ENCODE results near the gene LSM7. TPM values are rescaled to one million over a fixed set of nuclear protein-coding genes. Genes with fewer than 3 reads are reported as not detected.

The LSM7 gene
- total RNA-seq, 6 donors from 2014 or later = 58.6 to 127 (median 89.8) TPM

DNA sequence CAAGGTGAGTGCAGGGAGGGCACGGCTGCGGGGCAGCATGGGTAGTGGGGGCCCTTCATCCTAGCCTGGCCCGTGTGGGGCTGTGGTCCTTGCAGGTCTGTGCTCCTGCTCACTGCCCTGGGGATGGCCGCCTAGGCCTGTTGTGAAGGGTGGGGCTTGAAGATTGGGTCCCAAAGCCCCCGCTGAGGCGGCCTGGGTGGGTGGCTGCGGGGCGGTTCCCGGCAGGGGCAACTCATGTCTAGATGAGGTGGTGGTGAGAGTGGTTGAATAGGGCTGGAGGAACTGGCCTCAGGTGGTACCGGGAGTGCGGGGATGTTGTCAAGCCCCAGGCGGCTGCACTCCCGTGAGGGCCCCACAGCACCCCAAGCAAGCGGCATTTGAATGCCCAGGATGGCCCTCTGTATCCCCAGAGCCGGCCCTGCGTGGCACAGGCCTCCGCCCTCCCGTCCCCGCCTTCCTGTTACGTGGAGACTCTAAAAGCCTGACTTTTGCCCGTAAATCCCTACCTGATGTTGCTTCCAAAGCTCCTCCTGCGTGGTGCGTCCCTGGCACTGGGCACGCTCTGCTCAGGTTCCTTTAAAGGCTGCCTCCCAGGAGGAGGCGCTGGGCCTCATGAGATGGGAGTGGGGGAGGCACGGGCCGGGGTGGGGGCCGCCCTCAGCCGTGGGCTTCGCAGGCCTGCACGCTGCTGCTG, 15.1 kb upstream of the LSM7 start:
- ATAC-seq (ENCODE audit: low FRiP score in 2 of 2) (no peak), DNase-seq (peak in 1 of 2 donors; percentile 74)
- Histone ChIP-seq H3K27ac (no peak overlapping the region), H3K4me1 (peaks cover 0 to 3% (median 0%) of the 10 kb centered on the region in 4 donors), H3K27me3 (no peaks in the 10 kb centered on the region), H3K9me3 (no peaks in the 10 kb centered on the region), H3K4me3 (no peak overlapping the region), H3K36me3 (peaks cover 0 to 61% (median 32%) of the 10 kb centered on the region in 4 donors)
- TF ChIP-seq CTCF (IDR thresholded peaks at IDR 0.05) (no peak), POLR2AphosphoS5 (IDR thresholded peaks at IDR 0.05) (no peak), POLR2A (IDR thresholded peaks at IDR 0.05) (no peak), EP300 (IDR thresholded peaks at IDR 0.05) (no peak)
- WGBS, 2 donors = 97 to 99% methylated on average over 22 to 25 of the region's 31 CpGs

DNA sequence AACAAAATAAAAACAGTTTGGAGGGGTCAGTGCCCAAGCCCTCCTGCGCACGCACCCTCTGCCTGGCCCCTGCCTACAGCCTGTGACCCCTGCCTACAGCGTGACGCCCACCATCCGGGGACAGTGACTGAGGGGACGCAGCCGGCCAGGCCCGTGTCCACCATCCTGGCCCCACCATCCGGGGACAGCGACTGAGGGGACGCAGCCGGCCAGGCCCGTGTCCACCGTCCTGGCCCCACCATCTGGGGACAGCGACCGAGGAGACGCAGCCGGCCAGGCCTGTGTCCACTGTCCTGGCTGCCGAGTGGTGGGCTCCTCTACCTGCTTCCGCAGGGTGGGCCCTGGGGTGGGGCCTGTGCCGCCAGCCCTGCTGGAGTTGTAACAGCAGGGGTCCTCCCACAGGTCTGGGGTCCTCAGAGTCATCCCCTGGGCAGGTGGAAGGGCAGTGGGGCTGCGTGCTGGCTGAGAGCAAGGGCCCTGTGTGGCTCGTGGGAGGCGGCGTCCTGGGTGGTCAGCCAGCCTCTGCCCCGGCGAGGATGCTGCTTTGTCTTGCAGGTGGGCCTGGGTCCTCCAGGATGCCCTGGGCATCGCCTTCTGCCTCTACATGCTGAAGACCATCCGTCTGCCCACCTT, 14.4 kb upstream of the LSM7 start:
- H3K27ac ChIP-seq = no peak overlapping the region
- no peaks in the 10 kb centered on the region for H3K27me3 ChIP-seq
- TF ChIP-seq CTCF (IDR thresholded peaks at IDR 0.05) (no peak), POLR2A (IDR thresholded peaks at IDR 0.05) (no peak), EP300 (IDR thresholded peaks at IDR 0.05) (no peak), POLR2AphosphoS5 (IDR thresholded peaks at IDR 0.05) (no peak)
- ATAC-seq (ENCODE audit: low FRiP score in 2 of 2) (no peak), DNase-seq (peak in 1 of 2 donors; percentile 67)
- no peaks in the 10 kb centered on the region for H3K9me3 ChIP-seq
- 95 to 99% methylated on average over 18 to 25 of the region's 29 CpGs for whole genome bisulfite sequencing, 2 donors
- H3K4me3 ChIP-seq = no peak overlapping the region
- H3K4me1 ChIP-seq = peaks cover 0 to 3% (median 0%) of the 10 kb centered on the region in 4 donors
- H3K36me3 ChIP-seq = peaks cover 0 to 60% (median 35%) of the 10 kb centered on the region in 4 donors

DNA sequence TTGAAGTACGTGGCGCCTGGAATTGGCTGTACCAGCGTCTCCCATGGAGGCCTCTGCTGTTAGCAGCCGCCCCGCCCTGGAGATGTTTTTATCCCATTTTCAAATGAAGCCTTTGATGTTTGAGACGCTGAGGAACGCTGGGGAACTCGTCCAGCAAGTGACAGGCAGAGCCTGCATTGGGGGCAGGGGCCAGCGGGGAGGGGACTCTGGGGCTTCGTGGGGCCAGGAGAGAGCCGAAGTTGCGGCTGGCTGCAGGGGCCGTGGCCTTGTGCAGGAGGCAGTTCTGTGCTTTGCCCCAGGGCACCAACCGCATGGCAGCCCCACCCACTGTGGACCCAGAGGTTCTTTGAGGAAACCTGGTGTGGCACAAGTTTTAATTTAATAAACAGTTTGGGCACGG, 13.6 kb upstream of the LSM7 start:
- no peaks in the 10 kb centered on the region for H3K9me3 ChIP-seq
- 80 to 82% methylated on average over 14 to 15 of the region's 15 CpGs for WGBS, 2 donors
- H3K36me3 ChIP-seq = peaks cover 0 to 64% (median 37%) of the 10 kb centered on the region in 4 donors
- no peaks in the 10 kb centered on the region for H3K27me3 ChIP-seq
- peaks cover 0 to 3% (median 0%) of the 10 kb centered on the region in 4 donors for H3K4me1 ChIP-seq
- no peak overlapping the region for H3K27ac ChIP-seq
- DNase-seq (peak in 1 of 2 donors; percentile 64), ATAC-seq (ENCODE audit: low FRiP score in 2 of 2) (no peak)
- TF ChIP-seq POLR2AphosphoS5 (IDR thresholded peaks at IDR 0.05) = no peak
- TF ChIP-seq CTCF (IDR thresholded peaks at IDR 0.05) = no peak
- no peak for TF ChIP-seq POLR2A (IDR thresholded peaks at IDR 0.05)
- TF ChIP-seq EP300 (IDR thresholded peaks at IDR 0.05) = no peak
- H3K4me3 ChIP-seq = no peak overlapping the region

DNA sequence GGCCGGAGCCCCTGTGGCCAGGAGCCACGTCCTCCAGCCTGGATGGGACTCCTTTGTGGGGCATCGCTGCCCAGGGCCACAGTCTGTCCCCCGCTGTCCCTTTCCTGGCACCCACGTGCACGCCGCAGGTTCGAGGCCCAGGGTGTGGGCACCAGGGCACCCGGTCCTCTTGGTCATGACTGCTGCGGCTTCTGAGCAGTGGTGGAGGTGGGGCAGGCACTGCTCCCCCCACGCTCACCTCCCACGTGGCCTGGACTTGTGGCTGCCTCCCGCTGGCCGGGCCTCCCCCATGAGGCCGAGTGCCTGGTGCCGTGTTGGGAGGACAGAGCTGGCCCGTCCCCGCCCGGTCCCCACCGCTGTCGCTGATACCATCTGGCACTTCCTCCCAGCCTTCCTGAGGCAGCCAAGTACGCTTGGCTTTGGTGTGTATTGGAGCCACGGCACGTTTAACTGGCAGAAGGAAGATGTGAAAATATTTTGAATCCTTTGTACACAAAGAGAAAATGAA, 12.9 kb upstream of the LSM7 start:
- DNase-seq = no peak
- no peak for ATAC-seq (ENCODE audit: low FRiP score in 2 of 2)
- TF ChIP-seq POLR2AphosphoS5 (IDR thresholded peaks at IDR 0.05) (no peak), CTCF (IDR thresholded peaks at IDR 0.05) (no peak), EP300 (IDR thresholded peaks at IDR 0.05) (no peak), POLR2A (IDR thresholded peaks at IDR 0.05) (no peak)
- Histone ChIP-seq H3K27me3 (no peaks in the 10 kb centered on the region), H3K9me3 (no peaks in the 10 kb centered on the region), H3K4me1 (peaks cover 0 to 3% (median 0%) of the 10 kb centered on the region in 4 donors), H3K27ac (peak overlapping the region in 1 of 4 donors; percentile 17), H3K36me3 (peaks cover 0 to 62% (median 35%) of the 10 kb centered on the region in 4 donors), H3K4me3 (no peak overlapping the region)
- 49 to 73% methylated on average over 5 to 23 of the region's 24 CpGs for WGBS, 2 donors
